Liver (tissue), 3 donors: Measurements from ENCODE around the gene SPECC1.

Experiments
- EGR1 ChIP-seq, 2 donors: IDR thresholded peaks; 2 replicates each; pipeline ENCODE4 v1.6.1; 2016 to 2018; ENCODE audit warnings: antibody characterized with exemption in 2 of 2, low read depth in 2 of 2
- GABPA ChIP-seq, 2 donors: IDR thresholded peaks in 1 of 2; conservative IDR thresholded peaks in 1 of 2; 2 replicates each; pipeline ENCODE4 v1.6.1; 2016; ENCODE audit warnings: antibody characterized with exemption in 2 of 2, mild to moderate bottlenecking in 1 of 2, moderate library complexity in 1 of 2
- NR2F2 ChIP-seq: IDR thresholded peaks from 2 replicates; pipeline ENCODE4 v1.6.1; 2016; ENCODE audit warnings: antibody characterized with exemption
- RAD21 ChIP-seq, 2 donors: IDR thresholded peaks; 2 replicates each; pipeline ENCODE4 v1.6.1; 2016; ENCODE audit warnings: antibody characterized with exemption in 2 of 2, mild to moderate bottlenecking in 2 of 2
- TF ChIP-seq, protein P1 (sequence below): fragments of 150-350 bp; IDR thresholded peaks from 2 replicates; pipeline ENCODE4 v1.5.1; 2017; ENCODE audit warnings: improper control_type of control experiment, low read depth, low read length; ENCODE audit not compliant: missing input control
- donor health status: healthy.
- donor health status: healthy.

- TF ChIP-seq GABPA (IDR thresholded peaks at IDR 0.05 in 1 of 2, conservative IDR thresholded peaks at IDR 0.05 in 1 of 2) (no peak), RAD21 (IDR thresholded peaks at IDR 0.05) (no peak), NR2F2 (no peak), EGR1 (IDR thresholded peaks at IDR 0.05; ENCODE audit: low read depth in 2 of 2) (no peak)
- TF ChIP-seq, protein P1, sequence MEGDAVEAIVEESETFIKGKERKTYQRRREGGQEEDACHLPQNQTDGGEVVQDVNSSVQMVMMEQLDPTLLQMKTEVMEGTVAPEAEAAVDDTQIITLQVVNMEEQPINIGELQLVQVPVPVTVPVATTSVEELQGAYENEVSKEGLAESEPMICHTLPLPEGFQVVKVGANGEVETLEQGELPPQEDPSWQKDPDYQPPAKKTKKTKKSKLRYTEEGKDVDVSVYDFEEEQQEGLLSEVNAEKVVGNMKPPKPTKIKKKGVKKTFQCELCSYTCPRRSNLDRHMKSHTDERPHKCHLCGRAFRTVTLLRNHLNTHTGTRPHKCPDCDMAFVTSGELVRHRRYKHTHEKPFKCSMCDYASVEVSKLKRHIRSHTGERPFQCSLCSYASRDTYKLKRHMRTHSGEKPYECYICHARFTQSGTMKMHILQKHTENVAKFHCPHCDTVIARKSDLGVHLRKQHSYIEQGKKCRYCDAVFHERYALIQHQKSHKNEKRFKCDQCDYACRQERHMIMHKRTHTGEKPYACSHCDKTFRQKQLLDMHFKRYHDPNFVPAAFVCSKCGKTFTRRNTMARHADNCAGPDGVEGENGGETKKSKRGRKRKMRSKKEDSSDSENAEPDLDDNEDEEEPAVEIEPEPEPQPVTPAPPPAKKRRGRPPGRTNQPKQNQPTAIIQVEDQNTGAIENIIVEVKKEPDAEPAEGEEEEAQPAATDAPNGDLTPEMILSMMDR: no peak
Observed at GRCh38 chr17:20040216-20040615, 31.1 kb downstream of the SPECC1 start.
